ENCODE data around the gene P4HB.
"Not testable (repeated sequence)": the region's sequence is repeated elsewhere in the genome, so short reads cannot be mapped to it uniquely, and the experiment has no call there.

Gene P4HB

GRCh38 chr17:81844887-81845286, 15.4 kb downstream of the P4HB start:
- DNase-seq = no peak

DNA sequence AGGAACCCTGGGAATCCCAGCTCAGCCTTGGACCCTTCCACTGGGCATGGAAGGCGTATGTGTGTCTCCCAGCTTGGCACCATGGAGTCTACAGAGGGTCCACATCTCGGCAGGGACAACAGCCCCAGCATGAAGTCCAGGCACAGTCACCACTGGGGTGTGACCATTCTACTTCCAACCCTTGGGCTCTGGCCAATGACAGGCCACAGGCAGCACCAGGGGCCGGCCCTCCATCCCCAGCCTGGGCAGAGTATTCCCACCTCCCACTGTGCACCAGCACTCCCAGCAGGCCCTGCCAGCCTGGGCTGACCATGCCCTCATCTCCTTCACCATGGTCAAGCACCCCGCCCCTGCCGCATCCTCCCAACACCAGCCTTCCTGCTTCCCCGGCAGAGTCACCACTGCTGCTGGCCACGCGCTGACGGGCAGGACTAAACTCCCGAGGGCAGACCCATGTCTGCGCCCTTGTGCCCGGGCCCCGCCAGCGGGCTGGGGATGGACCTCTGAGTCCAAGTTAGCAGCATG, 15.9 kb downstream of the P4HB start:
- no peak for DNase-seq

GRCh38 chr17:81843713-81844326, 16.5 kb downstream of the P4HB start:
- no peak for DNase-seq

- no peak for DNase-seq
Observed at GRCh38 chr17:81842725-81843504, 17.4 kb downstream of the P4HB start.

- no peak for DNase-seq
Observed at GRCh38 chr17:81842378-81842724, 18.0 kb downstream of the P4HB start.

GRCh38 chr17:81841866-81842265, 18.5 kb downstream of the P4HB start:
- no peak for DNase-seq

- DNase-seq = no peak
Observed at GRCh38 chr17:81840826-81841778, 19.2 kb downstream of the P4HB start.

- not testable (repeated sequence) for DNase-seq
Observed at GRCh38 chr17:81840059-81840458, 20.3 kb downstream of the P4HB start.

GRCh38 chr17:81839301-81839700, 21.0 kb downstream of the P4HB start:
- DNase-seq = no peak

GRCh38 chr17:81838753-81839255, 21.5 kb downstream of the P4HB start:
- DNase-seq = no peak

- no peak for DNase-seq
Observed at GRCh38 chr17:81837641-81838040, 22.7 kb downstream of the P4HB start.

DNA sequence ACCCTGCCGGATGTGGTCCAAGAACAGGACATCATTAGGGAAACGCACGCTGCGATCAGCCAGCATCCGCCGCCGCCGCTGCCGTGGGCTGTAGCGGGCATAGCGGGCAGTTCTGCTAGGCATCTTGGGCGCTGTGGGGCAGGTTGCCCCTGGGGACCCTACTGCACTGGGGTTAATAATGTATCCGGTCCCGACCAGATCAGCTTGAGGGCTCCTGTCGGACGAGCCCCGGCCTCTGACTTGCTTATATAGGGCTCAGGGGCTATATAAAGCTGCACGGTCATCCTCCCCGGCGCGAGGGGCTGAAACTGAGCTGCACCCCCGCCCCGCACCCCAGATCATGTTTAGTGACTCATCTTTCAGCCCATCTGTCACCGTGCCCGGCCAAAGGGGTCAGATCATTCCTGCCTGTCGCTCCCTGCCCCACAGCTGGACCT, 25.5 kb downstream of the P4HB start, which contains the start of gene PPP1R27:
Gene PPP1R27 (minus strand): TSS at position 220 of the 437 bp plus-strand sequence. CDS start 97 bp downstream, at position 123.
- no peak for DNase-seq

GRCh38 chr17:81833921-81834830, 26.2 kb downstream of the P4HB start:
- no peak for DNase-seq

DNA sequence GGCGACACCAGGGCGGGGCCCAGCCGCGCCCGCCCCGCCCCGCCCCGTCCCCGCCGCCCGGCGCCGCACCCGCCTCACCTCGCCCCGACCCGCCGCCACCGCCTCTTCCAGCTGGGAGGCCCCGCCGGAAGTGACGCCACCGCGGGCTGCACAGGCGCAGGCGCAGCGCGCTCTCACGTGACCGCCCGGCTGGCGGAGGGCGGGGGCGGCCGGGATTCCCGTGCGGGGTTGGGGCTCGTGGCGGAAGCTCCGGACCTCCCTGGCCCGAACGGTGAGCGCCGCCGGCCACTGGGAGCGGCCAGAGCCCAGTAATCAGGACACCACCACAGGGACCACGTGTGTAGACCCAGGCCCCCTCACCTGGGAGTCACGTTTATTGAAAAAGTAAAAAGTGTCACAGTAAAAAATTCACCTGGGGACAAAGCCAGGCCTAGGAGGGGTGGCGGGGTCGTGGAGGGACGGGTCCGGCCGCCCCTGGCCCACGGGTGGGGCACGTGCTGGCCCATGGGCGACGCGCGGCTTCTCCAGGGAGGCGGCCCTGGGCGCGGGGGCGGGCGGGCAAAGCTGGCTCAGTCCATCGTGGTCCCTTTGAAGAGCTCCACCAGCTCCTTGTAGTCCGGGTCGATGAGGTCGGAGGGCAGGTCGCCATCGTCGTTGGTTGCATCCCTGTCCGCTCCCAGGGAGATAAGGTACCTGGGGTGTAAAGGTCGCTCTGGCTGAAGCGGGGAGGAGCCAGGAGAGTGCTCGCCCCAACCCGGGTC, 27.0 kb downstream of the P4HB start, which contains the start of gene MCRIP1:
Gene MCRIP1 (minus strand): TSS at position 132 of the 761 bp plus-strand sequence. CDS start 8,785 bp downstream, outside the sequence.
- peak; percentile 90 for DNase-seq

- no peak for DNase-seq
Observed at GRCh38 chr17:81832608-81833159, 27.7 kb downstream of the P4HB start.

DNA sequence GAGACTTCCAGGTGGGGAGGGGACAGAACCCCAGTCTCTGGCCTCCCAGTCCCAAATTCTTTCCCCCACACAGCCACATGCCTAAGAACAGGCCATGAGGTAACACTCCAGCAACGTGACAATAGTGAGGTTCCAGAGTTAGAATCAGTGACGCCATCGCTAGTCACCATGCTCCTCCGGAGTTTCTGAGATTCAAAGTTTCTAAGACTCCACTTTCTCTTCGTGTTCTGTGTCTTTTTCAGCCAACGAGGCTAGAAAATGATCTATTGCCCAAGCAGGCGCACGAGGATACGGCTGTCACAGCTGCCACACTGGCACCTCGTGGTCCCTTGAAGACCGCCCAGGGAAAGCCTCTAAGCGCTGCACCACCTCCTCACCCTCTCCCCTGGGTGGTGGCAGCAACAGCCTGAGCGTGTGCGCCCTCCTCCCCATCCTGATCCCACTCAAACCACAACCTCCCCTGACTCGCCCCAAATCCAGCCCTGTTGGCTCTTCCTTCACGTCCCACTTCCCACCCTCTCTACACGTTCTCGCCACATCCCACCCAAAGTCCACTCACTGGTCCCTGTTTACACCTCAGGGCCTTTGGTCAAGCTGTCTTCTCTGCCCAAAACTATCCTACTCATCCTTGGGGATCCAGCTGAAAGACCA, 28.3 kb downstream of the P4HB start:
- peak; percentile 51 for DNase-seq

DNA sequence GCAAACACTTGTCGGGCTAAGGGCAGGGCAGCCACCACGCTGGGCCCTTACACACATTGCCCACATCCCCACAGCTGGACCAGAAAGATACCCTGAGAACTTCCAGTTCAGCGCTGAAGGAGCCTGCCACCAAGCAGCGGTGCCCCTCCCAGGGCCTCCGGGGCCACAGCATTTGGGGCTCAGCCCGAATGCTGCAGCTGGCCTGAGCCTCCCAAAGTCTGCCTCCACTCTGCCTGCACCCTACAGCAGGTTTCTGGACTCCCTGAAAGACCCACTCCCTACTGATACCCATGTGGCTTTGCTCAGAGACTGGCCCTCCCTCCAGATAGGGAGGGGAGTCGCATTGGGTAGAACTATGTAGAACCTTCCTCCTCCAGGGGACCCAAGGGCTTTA, 28.8 kb downstream of the P4HB start:
- no peak for DNase-seq

DNA sequence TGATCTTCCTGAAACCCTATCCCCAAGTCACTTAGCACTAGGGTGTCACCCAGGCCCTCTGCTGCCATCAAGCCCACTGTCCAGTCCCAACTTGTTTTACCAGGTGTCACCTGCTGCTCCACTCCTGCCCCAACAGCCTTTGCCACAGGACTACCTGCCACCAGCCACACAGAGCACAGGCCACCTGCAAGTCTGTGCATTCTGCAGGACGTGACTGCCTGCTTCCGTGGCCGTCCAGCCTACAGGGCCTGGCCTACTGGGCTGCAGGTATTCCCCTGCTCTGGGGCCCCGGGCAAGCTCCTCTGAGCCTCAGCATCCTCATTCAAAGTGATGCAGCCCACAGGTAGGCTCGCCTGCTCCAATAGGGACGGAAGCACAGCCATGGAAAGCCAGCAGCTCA, 30.5 kb downstream of the P4HB start:
- DNase-seq = no peak

DNA sequence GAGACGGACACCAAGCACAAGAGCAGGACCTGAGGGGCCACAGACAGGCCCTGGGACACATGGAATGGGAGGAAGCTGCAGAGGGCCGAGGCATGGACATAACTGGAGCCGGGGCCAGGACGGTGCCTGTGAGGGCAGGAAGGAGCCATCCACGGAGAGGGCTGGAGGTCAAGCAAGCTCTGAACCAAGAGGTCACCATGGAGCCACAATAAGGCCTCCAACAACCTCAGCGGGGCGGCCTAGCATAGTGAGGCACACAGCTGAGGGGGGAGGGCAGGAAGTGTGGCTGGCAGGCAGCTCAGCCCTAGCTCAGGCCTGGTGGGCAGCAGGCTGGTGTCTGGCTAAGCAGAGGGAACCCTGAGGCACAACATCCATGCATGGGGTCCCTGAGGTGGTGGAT, 31.7 kb downstream of the P4HB start:
- no peak for DNase-seq

All from NCI-H1092 treated with DMSO at 0.1 percent for 48 hours (cell line).